ENCODE data around the gene FAM9B.

Gene FAM9B

GRCh38 chrX:8984231-8984630, 49.7 kb downstream of the FAM9B start:
- no peak overlapping the region for H3K27ac ChIP-seq
- TF ChIP-seq ZFX (IDR thresholded peaks at IDR 0.05) (no peak), CTCF (conservative IDR thresholded peaks at IDR 0.05) (no peak)

GRCh38 chrX:8981723-8982122, 52.2 kb downstream of the FAM9B start:
- H3K27ac ChIP-seq, result no peak overlapping the region
- TF ChIP-seq ZFX (IDR thresholded peaks at IDR 0.05) (no peak), CTCF (conservative IDR thresholded peaks at IDR 0.05) (no peak)

- TF ChIP-seq CTCF (conservative IDR thresholded peaks at IDR 0.05), result no peak
- H3K27ac ChIP-seq, result no peak overlapping the region
Observed at GRCh38 chrX:8980756-8981155, 53.2 kb downstream of the FAM9B start.

All from C4-2B (cell line).